ENCODE measurements around the gene OGA. TPM values are rescaled to one million over a fixed set of nuclear protein-coding genes. Genes with fewer than 3 reads are reported as not detected.

Gene OGA
- total RNA-seq, 1 experiment from 2014 or later, result 41.7 TPM

GRCh38 chr10:101759309-101760247 is 58.7 kb downstream of the OGA start:
- no peak for DNase-seq (ENCODE audit: low read depth)

- DNase-seq (ENCODE audit: low read depth), result no peak
Measured at GRCh38 chr10:101758858-101759257, 59.4 kb downstream of the OGA start.

- DNase-seq (ENCODE audit: low read depth), result no peak
Measured at GRCh38 chr10:101752241-101752640, 66.0 kb downstream of the OGA start.

GRCh38 chr10:101749047-101750016 is 68.9 kb downstream of the OGA start:
- DNase-seq (ENCODE audit: low read depth), result no peak

- DNase-seq (ENCODE audit: low read depth), result no peak
Measured at GRCh38 chr10:101748496-101748895, 69.7 kb downstream of the OGA start.

- no peak for DNase-seq (ENCODE audit: low read depth)
Measured at GRCh38 chr10:101745074-101745696, 73.1 kb downstream of the OGA start.

- no peak for DNase-seq (ENCODE audit: low read depth)
Measured at GRCh38 chr10:101744267-101744666, 74.0 kb downstream of the OGA start.

- DNase-seq (ENCODE audit: low read depth), result no peak
Measured at GRCh38 chr10:101741938-101742337, 76.3 kb downstream of the OGA start.

GRCh38 chr10:101736666-101737065 is 81.6 kb downstream of the OGA start:
- DNase-seq (ENCODE audit: low read depth), result no peak

Other genes with a start within 250 kb of the OGA start
- 6.2 and 6.6 TPM in 2 replicates for gene POLL, start 230.2 kb downstream of the OGA start, total RNA-seq (2014; rRNA removed; shearing (Covaris generic))
- 65.8 and 69.5 TPM in 2 replicates for gene DPCD, start 230.1 kb downstream of the OGA start, total RNA-seq (2014; rRNA removed; shearing (Covaris generic))
- gene FBXW4, start 123.3 kb downstream of the OGA start, total RNA-seq (2014; rRNA removed; shearing (Covaris generic)), result 5.8 and 9.0 TPM in 2 replicates
- not detected in 2 replicates for gene FGF8, start 42.3 kb downstream of the OGA start, total RNA-seq (2014; rRNA removed; shearing (Covaris generic))
- gene NPM3, start 35.0 kb downstream of the OGA start, total RNA-seq (2014; rRNA removed; shearing (Covaris generic)), result 32.3 and 69.6 TPM in 2 replicates
- gene KCNIP2, start 25.4 kb upstream of the OGA start, total RNA-seq (2014; rRNA removed; shearing (Covaris generic)), result 0.12 and 0.59 TPM in 2 replicates
- 3.8 and 5.7 TPM in 2 replicates for gene ARMH3, start 237.7 kb upstream of the OGA start, total RNA-seq (2014; rRNA removed; shearing (Covaris generic))
- 5.3 and 10.7 TPM in 2 replicates for gene HPS6, start 246.9 kb upstream of the OGA start, total RNA-seq (2014; rRNA removed; shearing (Covaris generic))

Data from RPMI7951 (cell line).